Muscle layer of colon (tissue), 2 donors: ENCODE data around the gene NFAT5.

ENCODE experiments used
- H3K27ac ChIP-seq: one replicate; pipeline ENCODE4 v1.7.0; 2013; ENCODE audit warnings: low read depth, mild to moderate bottlenecking, low read length, moderate library complexity
- H3K27me3 ChIP-seq, 2 donors: one replicate each; pipeline ENCODE4 v1.7.0; 2013; ENCODE audit warnings: low read length in 2 of 2, mild to moderate bottlenecking in 2 of 2; ENCODE audit not compliant: insufficient read depth in 2 of 2, control insufficient read depth in 1 of 2
- H3K36me3 ChIP-seq: one replicate; pipeline ENCODE4 v1.7.0; 2013; ENCODE audit warnings: mild to moderate bottlenecking, low read length; ENCODE audit not compliant: insufficient read depth
- H3K4me1 ChIP-seq: one replicate; pipeline ENCODE4 v1.7.0; 2013; ENCODE audit warnings: mild to moderate bottlenecking, low read length; ENCODE audit not compliant: insufficient read depth
- H3K4me3 ChIP-seq, 2 donors: one replicate each; pipeline ENCODE4 v1.7.0; 2013; ENCODE audit warnings: low read length in 2 of 2, low read depth in 1 of 2, mild to moderate bottlenecking in 1 of 2, moderate library complexity in 1 of 2
- H3K9ac ChIP-seq: one replicate; pipeline ENCODE4 v1.7.0; 2013; ENCODE audit warnings: low read length
- H3K9me3 ChIP-seq: one replicate; pipeline ENCODE4 v1.7.0; 2013; ENCODE audit warnings: mild to moderate bottlenecking, low read length
- donor health status: abdominal sarcoma.
- donor health status: Adenocarcinoma of cecum.

Gene NFAT5

DNA sequence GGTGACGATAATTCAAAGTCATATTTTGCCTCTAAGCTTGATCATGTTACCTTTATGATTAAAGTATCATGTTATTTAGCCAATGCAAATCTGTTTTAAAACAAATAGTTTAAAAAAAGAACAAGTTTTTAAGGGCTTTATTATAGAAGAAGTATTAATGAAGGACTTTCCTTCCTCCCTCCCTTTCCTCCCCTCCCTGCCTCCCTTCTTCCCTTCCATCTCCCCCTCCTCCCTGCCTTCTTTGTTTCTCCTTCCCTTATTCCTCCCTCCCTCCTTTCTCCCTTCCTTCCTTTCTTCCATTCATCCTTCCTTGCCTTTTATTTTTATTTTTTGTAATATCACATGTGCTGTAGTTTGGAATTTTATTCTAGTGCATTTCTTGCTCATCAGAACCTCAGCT lies 134.1 kb downstream of the NFAT5 start:
- Histone ChIP-seq H3K36me3 (peaks cover 4% of the 10 kb centered on the region), H3K4me1 (no peaks in the 10 kb centered on the region), H3K27ac (no peak overlapping the region), H3K4me3 (no peak overlapping the region), H3K9me3 (no peaks in the 10 kb centered on the region), H3K9ac (no peak overlapping the region), H3K27me3 (no peaks in the 10 kb centered on the region)

- Histone ChIP-seq H3K36me3 (peaks cover 4% of the 10 kb centered on the region), H3K9me3 (no peaks in the 10 kb centered on the region), H3K9ac (no peak overlapping the region), H3K4me1 (peaks cover 2% of the 10 kb centered on the region), H3K27ac (no peak overlapping the region), H3K4me3 (no peak overlapping the region), H3K27me3 (no peaks in the 10 kb centered on the region)
These were observed 135.7 kb downstream of the NFAT5 start for GRCh38 chr16:69701452-69701851.

GRCh38 chr16:69701866-69702265 lies 136.1 kb downstream of the NFAT5 start:
- Histone ChIP-seq H3K9me3 (no peaks in the 10 kb centered on the region), H3K36me3 (peaks cover 4% of the 10 kb centered on the region), H3K4me1 (peaks cover 5% of the 10 kb centered on the region), H3K4me3 (no peak overlapping the region), H3K27ac (no peak overlapping the region), H3K27me3 (no peaks in the 10 kb centered on the region), H3K9ac (no peak overlapping the region)

DNA sequence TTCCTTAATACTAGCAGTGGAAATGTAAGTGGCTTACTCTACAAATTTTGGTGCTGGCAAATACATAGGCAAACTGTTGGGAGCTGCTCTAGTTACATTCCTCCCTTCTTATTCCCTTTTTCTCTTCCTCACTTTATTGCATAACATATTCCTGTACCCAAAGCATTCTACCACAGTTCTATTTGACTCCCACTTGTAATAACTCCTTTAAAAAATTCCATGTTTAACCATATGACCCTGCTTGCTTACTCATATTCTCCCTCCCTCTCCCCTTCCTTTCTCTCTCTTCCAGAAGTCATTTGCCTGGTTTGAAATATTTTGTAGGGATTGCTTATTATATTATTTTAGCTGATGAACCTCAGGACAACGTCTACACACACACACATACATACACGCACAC lies 137.9 kb downstream of the NFAT5 start:
- no peak overlapping the region for H3K27ac ChIP-seq
- peaks cover 5% of the 10 kb centered on the region for H3K4me1 ChIP-seq
- H3K9me3 ChIP-seq = no peaks in the 10 kb centered on the region
- H3K36me3 ChIP-seq = peaks cover 4% of the 10 kb centered on the region
- H3K4me3 ChIP-seq = no peak overlapping the region
- H3K27me3 ChIP-seq = no peaks in the 10 kb centered on the region
- H3K9ac ChIP-seq = no peak overlapping the region

GRCh38 chr16:69706256-69706974 lies 140.6 kb downstream of the NFAT5 start:
- H3K27me3 ChIP-seq = no peaks in the 10 kb centered on the region
- no peak overlapping the region for H3K9ac ChIP-seq
- no peak overlapping the region for H3K27ac ChIP-seq
- H3K4me1 ChIP-seq = peaks cover 15% of the 10 kb centered on the region
- no peak overlapping the region for H3K4me3 ChIP-seq
- no peaks in the 10 kb centered on the region for H3K9me3 ChIP-seq
- peaks cover 11% of the 10 kb centered on the region for H3K36me3 ChIP-seq

DNA sequence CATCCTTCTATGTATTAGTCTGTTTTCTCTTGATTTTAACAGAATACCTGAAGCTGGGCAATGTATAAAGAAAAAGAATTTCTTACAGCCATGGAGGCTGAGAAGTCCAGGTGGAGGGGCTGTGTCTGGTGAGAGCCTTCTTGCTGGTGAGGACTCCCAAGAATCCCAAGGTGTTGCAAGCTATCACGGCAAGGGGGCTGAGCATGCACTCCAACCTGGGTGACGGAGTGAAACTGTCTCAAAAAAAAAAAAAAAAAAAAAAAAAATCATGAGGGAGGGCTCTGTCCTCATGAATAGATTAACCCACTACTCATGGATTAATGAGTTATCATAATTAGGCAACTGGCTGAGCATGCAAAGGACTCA lies 141.2 kb downstream of the NFAT5 start:
- Histone ChIP-seq H3K9me3 (no peaks in the 10 kb centered on the region), H3K27ac (no peak overlapping the region), H3K4me1 (peaks cover 16% of the 10 kb centered on the region), H3K4me3 (no peak overlapping the region), H3K36me3 (peaks cover 11% of the 10 kb centered on the region), H3K27me3 (no peaks in the 10 kb centered on the region), H3K9ac (no peak overlapping the region)

GRCh38 chr16:69707920-69708683 lies 142.3 kb downstream of the NFAT5 start:
- Histone ChIP-seq H3K36me3 (peaks cover 22% of the 10 kb centered on the region), H3K27ac (no peak overlapping the region), H3K4me3 (no peak overlapping the region), H3K9me3 (no peaks in the 10 kb centered on the region), H3K9ac (no peak overlapping the region), H3K4me1 (peaks cover 16% of the 10 kb centered on the region), H3K27me3 (no peaks in the 10 kb centered on the region)

DNA sequence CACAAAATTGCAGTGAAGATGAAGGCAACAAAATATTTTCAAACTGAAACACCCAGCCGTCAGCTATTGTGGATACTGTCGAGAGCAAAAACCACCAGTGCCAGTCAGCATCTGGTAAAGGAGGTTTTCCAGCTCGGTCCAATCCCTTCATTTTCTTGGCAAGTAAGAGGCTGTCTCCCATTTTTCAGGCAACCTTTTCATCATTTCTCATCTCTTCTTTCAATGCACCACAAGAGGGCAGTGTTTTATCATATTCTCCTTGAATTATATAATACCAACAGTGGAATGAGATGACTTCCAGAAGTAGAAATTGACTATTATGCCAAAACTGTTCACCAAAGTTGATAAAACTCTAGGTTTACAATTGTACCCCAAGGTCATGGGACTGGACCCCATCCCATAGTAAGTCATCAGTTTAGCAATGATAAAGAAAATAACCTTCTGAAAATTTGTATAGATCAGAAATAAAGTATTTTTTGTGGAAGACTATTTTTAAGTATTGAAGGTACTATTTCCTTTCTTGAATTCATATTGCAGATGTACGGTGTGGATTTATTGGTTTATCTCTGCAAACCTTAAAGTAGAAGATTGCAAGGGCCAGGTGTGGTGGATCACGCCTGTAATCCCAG lies 143.8 kb downstream of the NFAT5 start:
- Histone ChIP-seq H3K9ac (no peak overlapping the region), H3K27ac (no peak overlapping the region), H3K36me3 (peaks cover 20% of the 10 kb centered on the region), H3K9me3 (no peaks in the 10 kb centered on the region), H3K27me3 (no peaks in the 10 kb centered on the region), H3K4me3 (no peak overlapping the region), H3K4me1 (peaks cover 16% of the 10 kb centered on the region)

GRCh38 chr16:69711115-69711740 lies 145.5 kb downstream of the NFAT5 start:
- H3K27ac ChIP-seq = peak overlapping the region; percentile 25

DNA sequence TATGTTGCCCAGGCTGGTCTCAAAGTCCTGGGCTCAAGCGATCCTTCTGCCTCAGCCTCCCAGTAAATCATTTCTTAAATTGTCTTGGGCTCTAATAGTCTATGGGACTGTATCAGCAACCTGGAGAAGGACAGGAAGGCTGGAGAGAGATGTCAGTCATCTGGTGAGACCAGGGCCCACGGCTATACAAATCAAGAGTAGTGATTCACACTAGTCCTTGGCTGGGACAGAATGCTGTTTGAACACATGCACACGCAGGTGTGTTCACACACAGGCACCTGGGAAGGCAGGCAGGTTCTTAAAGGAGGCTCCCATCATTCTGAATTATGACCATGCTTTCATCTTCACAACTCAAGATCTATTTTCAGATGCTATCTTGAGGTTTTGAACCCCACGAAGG lies 146.5 kb downstream of the NFAT5 start:
- no peak overlapping the region for H3K9ac ChIP-seq
- H3K36me3 ChIP-seq = peaks cover 27% of the 10 kb centered on the region
- no peaks in the 10 kb centered on the region for H3K27me3 ChIP-seq
- peaks cover 11% of the 10 kb centered on the region for H3K4me1 ChIP-seq
- H3K27ac ChIP-seq = no peak overlapping the region
- no peaks in the 10 kb centered on the region for H3K9me3 ChIP-seq
- H3K4me3 ChIP-seq = no peak overlapping the region

More at GRCh38 chr16:69711115-69711740, 145.5 kb downstream of the NFAT5 start:
- peaks cover 27% of the 10 kb centered on the region for H3K36me3 ChIP-seq
- no peak overlapping the region for H3K4me3 ChIP-seq
- H3K9me3 ChIP-seq = no peaks in the 10 kb centered on the region
- no peak overlapping the region for H3K9ac ChIP-seq
- H3K4me1 ChIP-seq = peaks cover 16% of the 10 kb centered on the region
- H3K27me3 ChIP-seq = no peaks in the 10 kb centered on the region

- H3K4me3 ChIP-seq = no peak overlapping the region
- H3K36me3 ChIP-seq = peaks cover 31% of the 10 kb centered on the region
- no peak overlapping the region for H3K9ac ChIP-seq
- H3K27ac ChIP-seq = no peak overlapping the region
- H3K4me1 ChIP-seq = peaks cover 11% of the 10 kb centered on the region
- H3K27me3 ChIP-seq = no peaks in the 10 kb centered on the region
- H3K9me3 ChIP-seq = no peaks in the 10 kb centered on the region
These were observed 147.3 kb downstream of the NFAT5 start for GRCh38 chr16:69712914-69713581.
